GM21390 (cell line): ENCODE results near the gene DAZAP1.
A peak's percentile ranks its signal among the peaks of the same experiment; 100 is the strongest.

Experiments used
- ATAC-seq: cut with Tn5 transposase; IDR thresholded peaks from one replicate; pipeline ENCODE4 v1.9.1; 2021; ENCODE audit not compliant: unreplicated experiment

Gene DAZAP1

DNA sequence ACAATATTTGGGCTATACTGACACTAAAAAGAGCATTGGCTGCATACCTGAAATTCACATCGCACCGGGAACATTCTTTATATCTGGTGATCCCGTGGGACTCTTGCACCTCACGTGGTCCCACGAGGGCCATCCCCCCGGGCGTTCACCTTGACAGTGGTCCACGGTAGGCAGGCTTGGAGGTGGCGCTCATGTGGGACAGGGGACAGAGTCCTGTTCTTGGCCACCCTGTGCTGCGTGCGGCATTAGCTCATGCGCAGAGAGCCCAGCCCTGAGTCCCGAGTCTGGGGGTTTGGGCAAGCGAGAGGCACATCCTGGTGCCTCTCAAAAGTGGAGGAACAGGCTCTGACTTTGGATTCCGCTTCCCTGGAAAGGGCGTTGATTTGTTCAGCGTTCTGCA, 13.5 kb upstream of the DAZAP1 start:
- no peak for ATAC-seq

DNA sequence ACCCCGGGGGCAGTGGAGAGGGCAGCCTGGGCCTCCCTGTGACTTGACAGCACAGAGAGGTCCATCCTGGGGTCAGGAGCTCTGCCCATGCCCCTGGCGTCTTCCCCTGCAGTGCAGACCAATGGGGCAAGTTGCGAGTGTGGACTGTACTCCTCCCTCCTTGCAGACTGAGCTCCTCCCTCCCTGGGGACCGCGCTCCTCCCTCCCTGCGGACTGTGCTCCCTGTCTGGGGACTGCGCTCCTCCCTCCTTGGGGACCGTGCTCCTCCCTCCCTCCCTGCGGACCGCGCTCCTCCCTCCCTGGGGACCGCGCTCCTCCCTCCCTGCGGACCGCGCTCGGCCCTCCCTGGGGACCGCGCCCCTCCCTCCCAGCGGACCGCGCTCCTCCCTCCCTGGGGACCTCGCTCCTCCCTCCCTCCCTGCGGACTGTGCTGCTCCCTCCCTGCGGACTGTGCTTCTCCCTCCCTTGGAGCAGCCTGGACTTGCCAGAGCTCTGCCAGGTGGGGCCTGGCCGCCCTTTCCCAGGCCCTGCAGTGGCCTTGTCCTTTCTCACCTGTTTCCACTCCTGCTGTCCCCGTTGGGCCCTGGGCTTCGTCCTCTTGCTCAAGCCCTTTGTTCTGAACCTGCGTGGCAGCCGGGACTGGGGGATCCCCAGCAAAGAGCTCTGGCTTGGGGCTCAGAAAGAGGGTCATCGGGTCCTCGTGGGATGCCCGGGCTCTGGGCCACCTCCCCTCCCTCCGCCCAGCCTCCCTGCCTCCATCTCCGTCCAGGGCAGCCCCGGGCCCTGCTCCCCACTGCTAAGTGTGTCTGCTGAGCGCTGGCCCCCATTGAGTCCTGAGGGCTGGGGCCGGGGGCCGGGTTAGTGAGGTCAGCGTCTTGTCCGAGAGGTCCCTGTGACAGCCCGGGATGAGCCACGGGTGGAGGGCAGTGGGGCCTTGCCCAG, 12.9 kb upstream of the DAZAP1 start:
- ATAC-seq = no peak

DNA sequence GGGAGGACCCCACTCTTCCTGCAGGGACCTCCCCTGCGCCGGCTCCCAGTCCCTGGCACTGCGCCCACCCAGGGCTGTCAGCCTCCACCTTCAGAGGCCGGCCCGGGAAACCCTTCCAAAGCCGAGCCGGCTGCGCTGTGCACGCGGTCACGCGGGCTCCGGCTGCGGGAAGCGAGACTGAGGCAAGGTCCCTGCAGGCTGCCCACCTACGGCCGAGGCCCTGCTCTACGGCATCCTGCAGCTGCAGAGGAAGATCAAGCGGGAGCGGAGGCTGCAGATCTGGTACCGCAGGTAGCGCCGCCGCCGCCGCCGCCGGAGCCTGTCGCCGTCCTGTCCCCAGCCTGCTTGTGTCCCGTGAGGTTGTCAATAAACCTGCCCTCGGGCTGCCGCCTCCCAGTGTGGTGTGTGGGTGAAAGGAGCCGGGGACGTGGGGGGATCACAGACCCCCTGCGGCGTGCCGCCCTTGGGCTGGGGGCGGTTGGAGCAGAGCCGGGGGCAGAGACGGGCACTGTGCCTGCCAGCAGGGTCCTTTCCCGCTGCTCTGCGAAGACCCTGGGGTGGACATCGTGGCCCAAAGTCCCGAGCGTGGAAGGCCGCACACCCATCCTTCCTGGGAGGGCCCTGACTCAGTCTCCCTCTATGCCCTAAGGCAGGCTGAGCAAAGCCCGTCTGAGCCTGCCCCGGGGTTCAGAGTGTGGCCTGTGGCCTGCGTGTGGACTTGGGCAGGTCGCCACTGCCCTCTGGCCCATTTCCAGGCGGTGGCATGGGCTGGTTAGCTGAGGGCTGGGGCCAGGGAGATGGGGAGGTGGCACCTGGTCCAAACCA, 12.0 kb upstream of the DAZAP1 start:
- ATAC-seq = no peak

DNA sequence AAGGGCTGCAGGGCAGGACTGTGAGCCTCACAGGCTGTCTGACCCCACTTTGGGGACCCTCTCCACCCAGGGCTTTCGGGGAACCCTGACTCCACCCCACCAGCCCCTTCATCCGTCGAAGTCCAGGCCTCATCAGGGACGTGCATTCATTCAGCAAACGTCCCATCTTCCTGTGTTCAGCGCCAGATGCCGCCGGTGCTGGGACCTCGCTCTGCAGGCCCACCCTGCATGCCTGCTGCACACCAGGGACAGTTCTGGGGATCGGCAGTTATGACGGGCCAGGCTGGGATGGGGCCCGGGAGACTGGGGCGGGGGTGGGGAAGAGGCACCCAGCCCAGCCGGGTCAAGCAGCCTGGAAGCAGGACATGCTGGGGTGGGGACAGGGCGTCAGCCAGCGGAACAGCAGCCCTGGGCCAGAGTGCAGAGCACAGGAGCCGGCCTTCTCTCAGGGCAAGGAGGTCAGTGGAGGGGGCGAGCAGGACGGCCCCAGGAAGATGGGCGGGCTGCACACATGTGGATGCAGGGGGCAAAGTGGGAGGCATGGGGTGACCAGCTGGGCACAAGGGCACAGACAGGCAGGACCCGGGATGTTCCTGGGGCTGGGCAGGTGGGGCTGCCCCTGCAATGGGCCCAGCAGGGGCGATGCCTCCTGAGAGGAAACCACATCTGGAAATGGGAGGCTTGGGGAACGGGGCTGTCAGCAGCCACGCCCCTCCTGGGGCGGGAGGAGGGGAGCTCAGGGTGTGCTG, 11.2 kb upstream of the DAZAP1 start:
- ATAC-seq = no peak

DNA sequence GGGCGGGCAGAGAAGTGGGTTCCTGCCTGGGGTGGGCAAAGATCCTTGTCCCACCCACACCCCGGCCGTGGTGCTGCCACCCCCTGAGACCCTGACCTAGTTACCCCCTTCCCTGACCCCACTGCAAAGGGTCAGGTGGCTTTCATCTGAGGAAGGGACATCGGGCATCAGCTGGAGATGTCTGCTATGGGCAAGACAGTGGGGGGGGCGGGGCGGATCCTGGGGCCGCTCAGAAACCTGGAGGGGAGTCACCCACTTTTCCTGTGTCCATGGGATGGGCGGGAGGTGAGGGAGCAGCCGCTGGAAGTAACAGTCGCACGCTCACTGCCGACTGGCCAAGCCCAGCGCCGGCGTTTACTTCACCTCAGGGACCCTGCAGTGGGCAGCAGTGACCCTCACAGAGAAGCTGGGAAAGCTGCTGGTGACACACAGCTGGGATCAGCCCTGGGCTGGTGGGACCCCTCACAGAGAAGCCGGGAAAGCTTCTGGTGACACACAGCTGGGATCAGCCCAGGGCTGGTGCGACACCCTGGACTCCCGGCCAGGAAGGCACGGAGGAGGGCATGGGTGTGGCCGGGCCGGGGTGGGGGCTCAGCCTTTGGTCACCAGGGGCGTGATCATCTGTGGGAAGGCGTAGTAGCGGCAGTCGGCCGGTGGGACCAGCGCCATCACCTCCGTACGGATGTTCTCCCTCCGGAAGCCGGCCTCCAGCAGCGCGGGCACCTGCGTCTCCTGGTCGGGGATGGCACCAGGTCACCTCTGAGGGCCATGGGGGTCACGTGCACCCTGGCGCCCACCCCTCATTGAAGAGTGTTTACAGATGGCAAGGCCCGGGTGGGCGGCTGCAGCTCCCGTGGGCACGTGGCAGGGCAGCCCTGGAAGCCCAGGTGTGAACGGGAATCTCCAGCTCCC, 10.4 kb upstream of the DAZAP1 start:
- no peak for ATAC-seq

DNA sequence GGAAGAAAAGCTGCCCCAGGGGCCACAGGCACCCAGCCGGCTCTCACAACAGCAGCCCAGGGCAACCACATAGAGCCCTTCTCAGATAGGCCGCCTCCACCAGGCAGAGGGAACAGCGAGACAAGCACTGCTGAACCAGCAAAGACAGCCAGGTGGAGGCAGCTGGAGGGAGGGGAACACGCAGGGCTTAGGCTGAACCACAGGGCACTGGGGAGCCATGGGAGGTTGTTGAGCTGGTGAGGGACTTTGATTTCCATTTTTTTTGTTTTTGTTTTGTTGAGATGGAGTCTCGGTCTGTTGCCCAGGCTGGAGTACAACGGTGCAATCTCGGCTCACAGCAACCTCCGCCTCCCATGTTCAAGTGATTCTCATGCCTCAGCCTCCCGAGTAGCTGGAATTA, 9.5 kb upstream of the DAZAP1 start:
- no peak for ATAC-seq

DNA sequence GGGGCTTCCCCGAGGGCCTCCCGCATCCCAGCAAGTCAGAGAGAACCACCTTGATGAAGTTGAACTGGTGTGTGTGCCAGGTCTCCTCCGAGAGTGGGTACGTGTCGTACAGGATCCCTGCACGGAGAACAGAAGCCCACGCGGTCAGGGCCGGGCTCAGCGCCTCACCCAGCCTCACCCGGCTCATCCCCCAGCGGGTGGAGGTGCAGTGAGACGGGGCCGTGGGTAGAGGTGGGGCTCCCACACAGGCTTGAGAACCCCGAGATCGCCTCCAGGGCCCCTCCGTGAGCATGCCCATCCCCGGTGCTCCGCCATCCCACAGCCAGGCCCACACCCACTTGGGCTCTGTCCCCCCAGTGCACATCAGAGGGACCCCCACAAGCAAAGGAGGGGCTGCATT, 8.3 kb upstream of the DAZAP1 start:
- no peak for ATAC-seq

DNA sequence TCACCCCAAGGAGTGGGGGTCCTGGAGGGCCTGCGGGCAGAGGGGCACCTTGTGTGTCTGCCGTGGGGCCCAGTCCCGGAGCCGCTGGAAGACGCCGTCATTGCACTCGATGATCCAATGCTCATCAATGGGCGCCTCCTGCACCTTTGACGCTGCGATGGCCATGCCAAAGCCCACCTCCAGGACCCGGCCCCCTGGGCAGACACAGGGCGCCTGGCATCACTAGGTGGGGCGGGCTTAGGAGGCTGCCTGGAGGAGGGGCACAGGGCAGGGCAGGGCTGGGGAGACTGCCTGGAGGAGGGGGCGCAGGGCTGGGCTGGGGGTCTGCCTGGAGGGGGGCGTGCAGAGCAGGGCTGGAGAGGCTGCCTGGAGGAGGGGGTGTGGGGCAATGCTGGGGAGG, 7.6 kb upstream of the DAZAP1 start:
- ATAC-seq = no peak

DNA sequence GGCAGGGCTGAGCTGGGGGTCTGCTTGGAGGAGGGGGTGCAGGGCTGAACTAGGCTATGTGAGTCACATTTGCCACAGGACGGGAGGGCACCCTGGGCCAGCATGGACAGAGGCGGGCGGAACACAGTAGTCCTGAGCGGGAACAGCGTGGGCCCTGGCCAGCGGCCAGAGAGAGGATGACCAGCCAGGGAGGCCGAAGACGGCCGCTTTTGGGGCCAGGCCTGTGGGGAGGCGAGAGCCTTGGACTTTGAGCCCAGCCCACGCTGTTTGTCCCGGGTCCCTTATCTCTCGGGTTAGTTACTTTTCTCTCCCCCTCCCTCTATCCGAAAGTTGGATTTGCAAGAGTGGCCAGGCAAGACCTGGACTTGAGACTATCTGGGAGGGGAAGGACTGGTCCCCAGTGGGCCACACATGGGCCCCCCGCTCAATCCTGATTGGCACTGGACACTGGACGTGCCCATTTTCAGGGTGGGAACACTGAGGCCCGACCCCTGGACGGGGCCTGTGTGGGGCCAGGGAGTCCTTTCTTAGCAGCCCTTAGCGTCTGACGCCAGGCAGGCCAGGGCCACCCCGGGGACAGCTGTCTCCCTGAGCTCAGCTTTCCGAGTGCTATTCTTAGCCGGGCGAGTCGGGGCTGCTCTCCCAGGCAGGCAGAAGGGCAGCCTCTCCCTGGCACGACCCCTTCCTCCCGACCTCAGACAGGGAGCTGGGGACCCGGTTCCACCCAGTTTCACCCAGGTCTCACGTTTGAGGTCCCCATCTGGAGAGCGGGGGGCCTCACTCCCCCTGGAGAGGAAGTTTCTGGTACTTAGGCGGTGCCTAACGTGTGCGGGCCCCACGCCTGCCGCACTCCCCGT, 6.9 kb upstream of the DAZAP1 start:
- no peak for ATAC-seq

DNA sequence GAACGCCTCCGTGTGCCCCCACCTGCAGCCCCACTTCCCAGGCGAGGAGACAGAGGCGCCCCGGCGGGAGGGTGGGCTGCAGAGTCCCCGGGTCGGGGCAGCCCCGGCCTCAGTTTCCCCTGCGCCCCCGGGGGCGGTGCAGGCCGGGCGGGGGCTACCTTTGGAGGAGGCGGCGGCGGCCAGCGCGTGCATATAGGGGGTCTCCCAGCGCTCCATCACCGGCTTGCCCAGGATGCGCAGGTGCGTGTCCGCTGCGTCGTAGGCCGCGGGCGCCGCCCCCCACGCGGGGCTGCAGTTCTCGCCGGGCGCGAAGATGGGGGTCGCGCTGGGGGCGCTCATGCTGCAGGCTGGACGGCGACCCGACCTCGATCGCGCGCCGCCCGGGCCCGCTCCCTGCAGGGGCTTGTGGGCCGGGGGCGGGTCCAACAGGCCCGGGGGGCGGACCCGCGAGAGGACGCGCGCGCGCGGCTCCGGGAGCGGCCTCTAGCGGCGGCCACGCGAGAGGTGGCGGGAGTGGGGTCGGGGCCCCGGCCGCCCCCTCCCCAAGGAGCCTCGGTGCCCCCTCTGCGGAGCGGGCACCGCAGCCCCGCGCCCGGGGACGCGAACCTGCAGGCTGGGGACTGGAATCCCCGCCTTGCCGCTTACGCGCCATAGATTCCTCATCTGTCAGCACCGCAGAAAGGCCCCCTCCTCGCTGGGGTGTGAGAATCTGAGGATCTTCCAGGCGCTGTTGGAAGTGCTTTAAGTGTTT, 6.1 kb upstream of the DAZAP1 start, which contains the start of gene GAMT:
GAMT (minus strand) TSS at position 405 of the 751 bp plus-strand sequence; CDS start at position 339, 66 bp downstream.
- ATAC-seq = peak; percentile 57

DNA sequence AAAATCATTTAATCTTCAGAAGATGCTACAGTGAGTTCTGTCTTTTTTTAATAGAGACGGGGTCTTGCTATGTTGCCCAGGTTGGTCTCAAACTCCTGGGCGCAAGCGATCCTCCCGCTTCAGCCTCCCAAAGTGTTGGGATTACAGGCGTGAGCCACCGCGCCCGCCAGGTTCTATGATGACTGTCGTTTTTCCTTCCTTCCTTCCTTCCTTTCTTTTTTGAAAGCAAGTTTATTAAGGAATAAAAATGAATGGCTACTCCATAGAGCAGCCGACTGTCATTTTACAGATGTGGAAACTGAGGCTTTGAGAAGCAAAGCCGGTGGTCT, 5.5 kb upstream of the DAZAP1 start:
- no peak for ATAC-seq

DNA sequence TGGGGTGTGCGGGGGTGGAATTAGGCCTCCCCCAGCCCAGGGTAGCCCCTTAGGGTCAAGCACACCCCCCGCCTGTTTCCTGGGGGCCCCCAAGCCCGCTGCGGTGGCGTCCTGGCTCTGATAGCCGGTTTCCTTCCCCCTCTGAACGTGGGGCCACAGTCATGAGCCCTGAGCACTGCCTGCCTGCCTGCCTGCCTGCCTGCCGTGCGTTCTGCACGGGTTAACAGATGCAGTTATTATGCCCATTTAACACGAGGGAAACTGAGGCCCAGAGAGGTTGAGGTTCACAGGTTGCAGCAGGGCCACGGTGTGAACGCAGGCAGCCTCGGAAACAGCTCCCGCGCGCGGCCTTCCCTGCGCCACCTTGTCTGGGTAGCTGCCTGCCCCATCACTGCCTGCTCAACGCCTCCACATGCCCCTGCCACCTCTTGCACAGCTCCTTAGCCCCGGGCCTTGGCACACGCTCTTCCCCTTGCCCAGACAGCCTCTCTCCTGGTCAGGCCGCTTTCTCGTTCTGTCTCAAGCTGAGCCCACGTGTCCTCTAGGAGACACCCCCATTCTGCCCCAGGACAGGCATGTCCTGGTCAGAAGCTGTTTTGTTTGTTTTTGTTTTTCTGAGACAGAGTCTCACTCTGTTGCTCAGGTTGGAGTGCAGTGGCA, 4.8 kb upstream of the DAZAP1 start:
- no peak for ATAC-seq

DNA sequence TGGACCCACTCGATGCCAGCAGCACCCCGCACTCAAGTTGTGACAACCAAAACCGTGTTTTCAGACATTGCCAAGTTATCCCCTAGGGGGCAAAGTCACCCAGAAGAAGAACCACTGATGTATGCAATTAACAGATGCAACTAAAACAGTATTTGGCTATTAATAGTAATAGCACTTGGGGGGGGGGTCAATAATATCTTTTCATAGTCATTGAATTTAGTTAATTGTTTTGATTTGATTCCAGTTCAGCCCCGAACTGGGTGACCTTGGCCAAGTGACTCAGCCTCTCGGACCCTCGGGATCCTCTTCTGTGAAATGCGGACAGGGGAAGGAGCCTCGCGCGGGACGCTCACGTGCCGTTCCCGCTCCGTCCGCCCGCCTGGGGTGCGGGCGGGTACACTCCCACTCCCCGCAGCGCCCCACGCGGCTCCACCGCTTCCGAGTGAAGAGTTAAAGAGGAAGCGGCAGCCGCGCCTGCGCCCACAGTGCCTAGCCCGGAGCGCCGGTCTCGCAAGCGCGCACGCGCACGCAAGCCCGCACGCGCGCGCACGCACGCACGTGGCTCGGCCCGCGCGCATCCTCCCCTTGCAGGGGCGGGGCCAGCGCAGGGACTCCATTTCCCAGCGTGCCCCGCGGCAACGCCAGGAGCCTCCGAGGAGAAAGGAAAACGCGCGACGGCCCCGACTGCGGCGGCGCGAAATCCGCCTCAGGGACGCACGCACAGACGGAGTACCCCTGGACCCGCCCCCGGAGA, 435 bp upstream of the DAZAP1 start:
- ATAC-seq = peak; percentile 67

DNA sequence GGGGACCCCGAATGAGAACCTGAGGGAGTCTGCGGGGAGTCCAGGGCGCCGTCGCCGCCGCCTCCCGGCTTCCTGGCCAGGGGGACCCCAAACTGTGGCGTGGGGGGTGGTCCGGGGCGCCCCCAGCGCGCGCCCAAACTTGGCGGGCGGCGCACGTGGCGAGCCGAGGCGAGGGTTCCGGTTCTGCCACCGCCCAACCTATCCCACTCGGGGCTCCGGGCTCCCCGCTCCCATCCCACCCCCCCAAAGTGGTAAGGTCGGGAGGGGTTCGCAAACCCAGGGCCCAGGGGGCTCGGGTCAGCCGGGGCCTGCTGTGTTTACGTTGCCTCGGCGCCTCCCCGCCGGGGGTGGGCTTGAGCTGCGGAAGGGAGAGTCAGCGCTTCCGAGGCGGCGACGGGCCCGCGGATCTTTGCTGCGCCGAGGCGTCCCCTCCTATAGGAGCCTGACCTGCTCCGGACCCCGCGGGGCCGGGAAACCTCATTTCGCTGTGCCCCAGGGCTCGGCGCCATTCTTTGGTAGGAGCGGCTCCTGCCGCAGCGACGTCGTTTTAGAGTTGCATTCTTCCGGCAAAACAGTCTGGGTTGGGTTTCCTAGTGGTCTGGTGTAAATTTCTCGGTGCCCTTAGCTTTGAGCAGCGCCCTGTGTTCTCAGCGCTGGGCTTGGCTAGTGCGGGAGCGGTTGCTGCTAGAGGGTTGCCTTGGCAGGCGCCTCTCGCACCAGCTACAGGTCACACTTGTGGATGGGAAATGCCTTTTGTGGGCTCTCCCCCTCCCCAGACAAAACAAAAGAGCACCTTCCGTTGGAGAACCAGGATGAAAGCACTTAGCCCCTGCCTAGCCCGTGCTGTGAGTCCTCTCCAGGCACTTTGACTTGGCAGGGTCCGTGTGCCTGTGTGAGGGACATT, 1.2 kb downstream of the DAZAP1 start:
- no peak for ATAC-seq

DNA sequence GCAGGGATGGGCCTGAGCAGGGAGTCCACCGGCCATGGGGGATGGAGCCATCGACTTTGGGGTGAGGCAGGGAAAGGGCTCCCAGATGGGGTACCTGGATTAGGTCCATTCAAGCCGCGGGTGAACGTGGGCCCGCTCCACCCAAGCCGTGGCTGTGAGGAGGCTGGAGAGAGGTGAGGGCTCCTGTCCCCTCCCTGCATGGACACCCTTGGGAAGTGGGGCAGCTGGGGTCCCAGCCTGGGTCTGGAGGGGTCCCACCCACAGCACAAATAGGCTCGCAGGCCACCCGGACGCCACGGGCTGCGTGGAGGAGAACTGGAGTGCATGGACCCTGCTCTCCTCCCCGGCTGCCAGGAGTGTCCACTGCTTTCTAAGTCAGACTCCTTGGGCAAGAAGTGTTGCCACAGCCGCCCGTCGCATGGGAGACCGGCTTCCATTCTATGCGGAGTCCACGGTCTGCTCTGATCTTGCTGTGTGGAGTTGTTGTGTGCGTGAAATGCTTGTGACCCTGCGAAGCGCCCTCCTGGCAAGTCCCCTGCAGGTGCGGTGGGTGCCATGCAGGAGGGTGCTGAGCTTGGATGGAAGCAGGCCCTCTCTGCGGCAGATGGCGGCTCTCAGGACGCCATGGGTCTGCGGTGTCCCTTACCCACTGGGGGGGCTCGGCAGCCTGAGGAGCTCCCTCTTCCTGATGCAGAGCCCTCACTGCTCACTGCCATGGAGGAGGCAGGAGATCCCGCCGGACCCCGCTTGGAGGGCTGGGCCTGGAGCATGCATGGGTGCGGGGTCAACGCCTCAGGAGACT, 2.0 kb downstream of the DAZAP1 start:
- no peak for ATAC-seq
